Mucosa of rectum (tissue), 2 donors: ENCODE measurements around the gene PDZRN3.

Experiments
- H3K27ac ChIP-seq, 2 donors: one replicate each; pipeline ENCODE4 v1.7.0; 2013; ENCODE audit warnings: inconsistent platforms in 2 of 2, low read depth in 2 of 2, low read length in 2 of 2
- H3K27me3 ChIP-seq, 2 donors: one replicate each; pipeline ENCODE4 v1.7.0; 2013; ENCODE audit warnings: low read length in 2 of 2; ENCODE audit not compliant: control insufficient read depth in 2 of 2, insufficient read depth in 2 of 2
- H3K36me3 ChIP-seq, 2 donors: one replicate each; pipeline ENCODE4 v1.7.0; 2013; ENCODE audit warnings: low read length in 2 of 2; ENCODE audit not compliant: control insufficient read depth in 2 of 2, insufficient read depth in 2 of 2
- H3K4me1 ChIP-seq, 2 donors: one replicate each; pipeline ENCODE4 v1.7.0; 2013; ENCODE audit warnings: low read length in 2 of 2, mild to moderate bottlenecking in 1 of 2; ENCODE audit not compliant: control insufficient read depth in 2 of 2, insufficient read depth in 2 of 2
- H3K4me3 ChIP-seq, 2 donors: one replicate each; pipeline ENCODE4 v1.7.0; 2013; ENCODE audit warnings: low read length in 2 of 2
- H3K9ac ChIP-seq, 2 donors: one replicate each; pipeline ENCODE4 v1.7.0; 2013; ENCODE audit warnings: low read length in 2 of 2, low read depth in 1 of 2, mild to moderate bottlenecking in 1 of 2
- H3K9me3 ChIP-seq, 2 donors: one replicate each; pipeline ENCODE4 v1.7.0; 2013; ENCODE audit warnings: low read length in 2 of 2; ENCODE audit not compliant: control insufficient read depth in 2 of 2
- donor health status: healthy.
- donor health status: Normal muscosa, but diverticular disease.

The PDZRN3 gene

DNA sequence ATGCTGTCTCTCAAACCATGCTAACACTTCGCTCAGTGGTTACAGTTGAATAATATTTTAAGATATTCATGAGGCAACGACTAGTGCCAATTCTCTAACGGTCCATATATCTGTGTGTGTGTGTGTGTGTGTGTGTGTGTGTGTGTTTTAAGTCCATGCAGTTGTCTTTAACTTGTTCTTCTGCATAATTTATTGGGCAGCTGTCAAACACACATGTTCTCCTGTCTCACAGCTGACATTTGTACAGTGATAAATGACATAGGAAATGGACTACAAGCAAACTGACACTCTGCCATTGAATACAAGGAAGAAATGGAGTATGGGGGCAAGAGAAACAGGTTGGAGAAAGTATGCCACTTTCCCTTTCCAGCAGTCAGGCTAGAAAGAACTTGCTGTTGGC is 172.0 kb downstream of the PDZRN3 start:
- no peaks in the 10 kb centered on the region for H3K27me3 ChIP-seq
- no peak overlapping the region for H3K4me3 ChIP-seq
- H3K4me1 ChIP-seq, result peaks cover 0 to 2% of the 10 kb centered on the region in 2 donors
- no peak overlapping the region for H3K27ac ChIP-seq
- no peaks in the 10 kb centered on the region for H3K9me3 ChIP-seq
- no peaks in the 10 kb centered on the region for H3K36me3 ChIP-seq
- no peak overlapping the region for H3K9ac ChIP-seq

GRCh38 chr3:73451301-73451944 is 173.3 kb downstream of the PDZRN3 start:
- H3K9ac ChIP-seq, result no peak overlapping the region
- H3K27ac ChIP-seq, result no peak overlapping the region

GRCh38 chr3:73449774-73450173 is 175.0 kb downstream of the PDZRN3 start:
- Histone ChIP-seq H3K9me3 (no peaks in the 10 kb centered on the region), H3K27me3 (no peaks in the 10 kb centered on the region), H3K4me1 (peaks cover 0 to 2% of the 10 kb centered on the region in 2 donors), H3K9ac (no peak overlapping the region), H3K4me3 (no peak overlapping the region), H3K36me3 (no peaks in the 10 kb centered on the region), H3K27ac (no peak overlapping the region)

More at GRCh38 chr3:73451301-73451944, 173.3 kb downstream of the PDZRN3 start:
- Histone ChIP-seq H3K4me3 (no peak overlapping the region), H3K9me3 (no peaks in the 10 kb centered on the region), H3K36me3 (no peaks in the 10 kb centered on the region), H3K27me3 (no peaks in the 10 kb centered on the region), H3K4me1 (peaks cover 0 to 2% of the 10 kb centered on the region in 2 donors)

GRCh38 chr3:73448761-73449301 is 175.9 kb downstream of the PDZRN3 start:
- Histone ChIP-seq H3K4me1 (peaks cover 0 to 2% of the 10 kb centered on the region in 2 donors), H3K9me3 (no peaks in the 10 kb centered on the region), H3K27me3 (no peaks in the 10 kb centered on the region), H3K4me3 (no peak overlapping the region), H3K36me3 (no peaks in the 10 kb centered on the region), H3K27ac (no peak overlapping the region), H3K9ac (no peak overlapping the region)

DNA sequence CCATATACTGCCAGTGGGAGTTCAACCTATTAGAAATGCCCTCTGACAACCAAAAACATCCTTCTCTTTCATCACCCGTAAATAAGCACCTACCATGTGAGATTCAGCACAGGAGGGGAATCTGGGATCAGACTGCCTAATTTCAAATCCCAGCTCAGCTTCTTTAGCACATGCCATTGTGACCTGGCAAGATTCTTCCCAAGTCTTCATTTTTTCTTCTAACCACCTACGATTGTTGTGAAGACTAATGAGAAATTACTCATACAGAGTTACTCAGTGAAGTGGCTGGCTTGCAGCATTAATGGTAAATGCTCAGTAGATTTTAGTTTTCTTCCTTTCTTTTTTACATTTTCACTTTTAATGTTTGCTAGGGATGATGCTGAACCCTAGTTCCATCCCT is 176.7 kb downstream of the PDZRN3 start:
- Histone ChIP-seq H3K4me1 (peaks cover 0 to 2% of the 10 kb centered on the region in 2 donors), H3K4me3 (no peak overlapping the region), H3K36me3 (no peaks in the 10 kb centered on the region), H3K9ac (no peak overlapping the region), H3K27me3 (no peaks in the 10 kb centered on the region), H3K27ac (no peak overlapping the region), H3K9me3 (no peaks in the 10 kb centered on the region)

DNA sequence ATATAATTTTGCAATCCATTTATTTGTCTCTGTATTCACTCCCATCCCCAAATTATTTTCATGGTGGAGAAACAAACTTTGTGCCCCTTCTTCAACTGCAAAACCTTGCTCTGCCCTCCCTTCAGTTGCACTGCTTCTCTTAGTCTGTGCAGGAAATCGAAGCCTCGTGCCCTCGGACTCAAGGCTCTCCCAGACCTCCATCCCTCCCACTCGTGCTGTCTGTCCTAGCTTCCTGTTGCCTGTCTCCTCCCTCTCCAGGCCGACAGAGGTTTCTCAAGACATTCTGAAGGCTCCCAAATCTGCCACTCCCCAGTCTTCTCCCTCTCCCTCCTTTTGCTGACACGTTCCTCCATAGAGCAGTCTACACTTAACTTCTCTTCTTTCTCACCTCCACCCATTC is 177.6 kb downstream of the PDZRN3 start:
- Histone ChIP-seq H3K9me3 (no peaks in the 10 kb centered on the region), H3K9ac (no peak overlapping the region), H3K27me3 (no peaks in the 10 kb centered on the region), H3K36me3 (no peaks in the 10 kb centered on the region), H3K4me3 (no peak overlapping the region), H3K27ac (no peak overlapping the region), H3K4me1 (peaks cover 0 to 2% of the 10 kb centered on the region in 2 donors)

- Histone ChIP-seq H3K27me3 (no peaks in the 10 kb centered on the region), H3K27ac (no peak overlapping the region), H3K4me3 (no peak overlapping the region), H3K9ac (no peak overlapping the region), H3K36me3 (no peaks in the 10 kb centered on the region), H3K9me3 (no peaks in the 10 kb centered on the region), H3K4me1 (no peaks in the 10 kb centered on the region)
Measured at GRCh38 chr3:73446467-73447110, 178.2 kb downstream of the PDZRN3 start.

DNA sequence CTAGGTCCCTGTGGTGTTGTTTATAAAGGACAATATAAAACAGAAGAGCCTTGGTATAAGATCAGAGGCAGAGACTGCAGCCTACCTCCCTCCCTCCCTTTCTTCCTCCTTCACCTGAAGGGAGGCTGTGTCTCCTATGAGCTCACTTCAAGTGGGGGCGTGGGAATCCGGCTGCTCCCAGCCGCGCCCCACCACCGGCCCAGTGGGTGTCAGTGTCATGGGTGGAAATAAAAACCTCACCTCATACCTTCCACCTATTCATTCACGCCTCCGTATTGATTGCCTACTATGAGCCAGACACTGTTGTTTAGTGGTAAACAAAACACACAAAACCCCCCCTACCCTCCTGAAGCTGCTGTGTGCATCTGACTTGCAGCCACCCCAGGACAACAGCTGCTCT is 181.9 kb downstream of the PDZRN3 start:
- no peak overlapping the region for H3K4me3 ChIP-seq
- H3K4me1 ChIP-seq, result no peaks in the 10 kb centered on the region
- H3K9ac ChIP-seq, result no peak overlapping the region
- H3K9me3 ChIP-seq, result no peaks in the 10 kb centered on the region
- H3K27me3 ChIP-seq, result no peaks in the 10 kb centered on the region
- no peak overlapping the region for H3K27ac ChIP-seq
- H3K36me3 ChIP-seq, result no peaks in the 10 kb centered on the region

GRCh38 chr3:73442152-73442551 is 182.6 kb downstream of the PDZRN3 start:
- H3K9ac ChIP-seq, result no peak overlapping the region
- H3K27me3 ChIP-seq, result no peaks in the 10 kb centered on the region
- no peaks in the 10 kb centered on the region for H3K9me3 ChIP-seq
- no peak overlapping the region for H3K4me3 ChIP-seq
- no peak overlapping the region for H3K27ac ChIP-seq
- H3K4me1 ChIP-seq, result no peaks in the 10 kb centered on the region
- no peaks in the 10 kb centered on the region for H3K36me3 ChIP-seq

DNA sequence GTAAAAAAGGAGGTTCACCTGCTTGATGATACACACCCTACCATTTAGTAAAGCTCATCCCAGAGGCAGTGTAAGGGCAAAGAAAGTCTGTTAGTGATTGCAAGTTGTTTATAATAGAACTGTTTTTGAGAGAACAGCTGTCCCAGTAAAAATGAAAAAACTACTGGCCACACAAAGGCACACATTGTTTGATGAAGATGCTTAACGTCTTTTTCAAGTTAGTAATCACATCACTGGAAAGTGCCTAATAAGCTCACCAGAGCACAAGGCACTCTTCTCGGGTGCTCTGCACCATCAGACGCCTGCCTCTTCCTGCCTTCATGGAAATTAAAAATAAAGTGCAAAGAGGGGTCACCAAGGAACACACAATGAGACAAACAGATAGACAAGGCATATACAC is 186.9 kb downstream of the PDZRN3 start:
- H3K27ac ChIP-seq, result no peak overlapping the region

More for the DNA sequence above, 186.9 kb downstream of the PDZRN3 start:
- no peaks in the 10 kb centered on the region for H3K36me3 ChIP-seq
- H3K27me3 ChIP-seq, result no peaks in the 10 kb centered on the region
- H3K9me3 ChIP-seq, result no peaks in the 10 kb centered on the region
- H3K4me3 ChIP-seq, result no peak overlapping the region
- H3K4me1 ChIP-seq, result no peaks in the 10 kb centered on the region
- no peak overlapping the region for H3K9ac ChIP-seq
